ENCODE results near the gene RHBDL2.
"Not testable (repeated sequence)": the region's sequence is repeated elsewhere in the genome, so short reads cannot be mapped to it uniquely, and the experiment has no call there.

The RHBDL2 gene

DNA sequence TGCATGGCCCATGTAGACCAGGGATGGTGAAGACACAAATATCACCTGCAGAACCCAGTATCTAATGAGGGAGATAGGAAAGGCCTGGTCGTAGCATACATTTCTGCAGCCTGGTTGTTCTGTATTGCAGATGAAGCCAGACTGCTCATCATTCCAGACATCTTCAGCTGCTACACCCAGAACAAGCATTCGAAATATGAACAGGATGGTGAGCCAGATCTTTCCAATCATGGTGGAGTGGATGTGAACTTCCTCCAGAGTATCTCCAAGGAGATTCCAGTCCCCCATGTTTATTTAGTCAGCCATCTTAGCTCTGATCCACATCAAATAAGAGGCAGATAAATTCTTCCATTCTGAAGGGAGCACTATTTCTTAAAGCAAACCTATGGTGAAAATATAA is 65.8 kb downstream of the RHBDL2 start:
- no peak for DNase-seq (ENCODE audit: low spot score)

DNA sequence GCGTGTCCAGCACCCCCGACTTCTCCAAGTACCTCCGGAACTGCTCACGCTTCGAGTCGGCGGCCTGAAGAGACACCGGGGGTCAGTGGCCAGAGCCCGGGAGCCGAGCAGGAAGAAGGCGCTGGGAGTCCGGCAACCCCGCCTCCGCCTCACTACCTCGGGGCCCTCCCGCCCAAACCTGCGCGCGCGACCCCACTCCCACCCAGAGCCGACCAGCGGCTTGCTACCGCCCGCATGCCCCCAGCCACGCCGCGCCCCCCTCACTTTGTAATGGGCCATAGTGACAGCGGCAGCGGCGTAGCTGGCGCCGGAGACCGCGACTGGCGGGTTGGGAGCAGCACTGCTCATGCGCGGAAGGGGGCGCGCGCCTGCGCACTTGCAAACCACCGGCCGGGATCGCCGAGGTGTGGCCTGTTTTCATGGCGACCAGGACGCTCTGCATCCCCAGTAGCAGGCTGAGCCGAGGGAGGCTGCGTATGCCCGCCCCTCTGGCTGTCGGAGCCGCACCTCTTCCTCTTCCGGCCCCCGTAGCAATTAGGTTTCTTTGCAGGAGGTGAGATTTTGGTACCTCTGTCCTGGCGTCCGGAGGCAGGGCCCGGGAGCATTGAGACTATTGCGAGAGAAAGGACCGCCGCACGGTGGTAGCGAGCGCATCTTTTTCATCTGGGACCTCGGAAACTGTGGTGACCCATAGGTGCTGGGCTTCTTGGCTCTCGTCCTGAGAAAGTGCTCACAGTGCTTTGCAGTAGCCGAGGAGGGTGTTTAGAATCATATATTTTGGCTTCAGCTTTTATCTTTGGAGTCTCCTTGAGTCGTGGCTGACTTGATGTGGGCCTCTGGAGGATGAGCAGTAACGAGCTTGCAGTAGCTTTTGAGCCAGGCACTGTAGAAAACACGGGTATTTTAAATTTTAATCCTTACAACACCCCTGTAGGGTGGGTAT is 68.3 kb downstream of the RHBDL2 start, which contains the start of gene MYCBP:
MYCBP (minus strand) TSS at position 322 of the 943 bp plus-strand sequence; CDS start at position 279, 43 bp downstream.
- DNase-seq (ENCODE audit: low spot score), result peak; percentile 99

GRCh38 chr1:38872401-38873026 is 69.1 kb downstream of the RHBDL2 start:
- peak; percentile 32 for DNase-seq (ENCODE audit: low spot score)

DNA sequence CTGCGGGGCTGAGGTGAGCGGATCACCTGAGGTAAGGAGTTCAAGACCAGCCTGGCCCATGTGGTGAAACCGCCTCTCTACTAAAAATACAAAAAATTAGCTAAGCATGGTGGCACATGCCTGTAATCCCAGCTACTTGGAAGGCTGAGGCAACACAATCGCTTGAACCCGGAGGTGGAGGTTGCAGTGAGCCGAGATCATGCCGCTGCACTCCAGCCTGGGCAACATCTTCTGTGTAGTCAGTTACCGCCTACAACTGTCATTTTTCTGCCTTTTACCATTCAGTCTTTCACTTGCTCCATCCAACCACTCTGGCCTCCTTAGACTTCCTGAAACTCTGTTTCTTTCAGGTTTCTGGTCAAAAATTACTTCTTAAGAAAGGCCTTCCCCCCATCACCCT is 70.6 kb downstream of the RHBDL2 start:
- no peak for DNase-seq (ENCODE audit: low spot score)

DNA sequence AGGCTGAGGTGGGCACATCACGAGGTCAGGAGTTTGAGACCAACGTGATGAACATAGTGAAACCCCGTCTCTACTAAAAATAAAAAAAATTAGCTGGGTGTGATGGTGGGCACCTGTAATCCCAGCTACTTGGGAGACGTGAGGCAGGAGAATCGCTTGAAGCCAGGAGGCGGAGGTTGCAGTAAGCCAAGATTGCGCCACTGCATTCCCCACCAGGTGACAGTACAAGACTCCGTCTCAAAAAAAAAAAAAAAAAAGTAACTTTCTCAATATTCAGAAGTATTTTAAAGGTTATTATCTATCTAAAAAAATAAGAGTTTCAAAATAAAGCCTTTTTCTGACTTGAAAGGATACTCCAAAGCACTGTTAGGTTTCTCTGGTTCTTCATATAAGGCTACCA is 74.4 kb downstream of the RHBDL2 start:
- no peak for DNase-seq (ENCODE audit: low spot score)

- no peak for DNase-seq (ENCODE audit: low spot score)
Observed at GRCh38 chr1:38865112-38865715, 76.4 kb downstream of the RHBDL2 start.

DNA sequence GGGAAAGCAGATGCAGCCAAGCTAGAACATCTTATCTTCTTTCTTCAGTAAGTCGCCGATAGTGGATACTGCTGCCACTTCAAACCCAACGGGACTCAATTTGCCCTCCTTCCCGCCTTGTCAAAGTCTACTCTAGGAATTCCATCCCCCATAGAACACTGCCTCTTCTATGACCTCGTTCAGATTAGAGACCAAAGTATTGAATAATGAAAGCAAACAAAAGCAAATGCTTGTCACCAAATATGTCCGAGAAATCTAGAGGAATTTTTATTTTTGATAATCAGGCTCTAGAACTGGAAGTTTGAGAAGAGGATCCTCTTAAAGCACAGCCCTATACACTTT is 81.2 kb downstream of the RHBDL2 start:
- no peak for DNase-seq (ENCODE audit: low spot score)

- DNase-seq (ENCODE audit: low spot score), result peak; percentile 100
Observed at GRCh38 chr1:38859561-38860453, 81.8 kb downstream of the RHBDL2 start, which contains the start of gene RRAGC. RRAGC (minus strand) TSS chr1:38859772; CDS start chr1:38859646, 126 bp downstream.

DNA sequence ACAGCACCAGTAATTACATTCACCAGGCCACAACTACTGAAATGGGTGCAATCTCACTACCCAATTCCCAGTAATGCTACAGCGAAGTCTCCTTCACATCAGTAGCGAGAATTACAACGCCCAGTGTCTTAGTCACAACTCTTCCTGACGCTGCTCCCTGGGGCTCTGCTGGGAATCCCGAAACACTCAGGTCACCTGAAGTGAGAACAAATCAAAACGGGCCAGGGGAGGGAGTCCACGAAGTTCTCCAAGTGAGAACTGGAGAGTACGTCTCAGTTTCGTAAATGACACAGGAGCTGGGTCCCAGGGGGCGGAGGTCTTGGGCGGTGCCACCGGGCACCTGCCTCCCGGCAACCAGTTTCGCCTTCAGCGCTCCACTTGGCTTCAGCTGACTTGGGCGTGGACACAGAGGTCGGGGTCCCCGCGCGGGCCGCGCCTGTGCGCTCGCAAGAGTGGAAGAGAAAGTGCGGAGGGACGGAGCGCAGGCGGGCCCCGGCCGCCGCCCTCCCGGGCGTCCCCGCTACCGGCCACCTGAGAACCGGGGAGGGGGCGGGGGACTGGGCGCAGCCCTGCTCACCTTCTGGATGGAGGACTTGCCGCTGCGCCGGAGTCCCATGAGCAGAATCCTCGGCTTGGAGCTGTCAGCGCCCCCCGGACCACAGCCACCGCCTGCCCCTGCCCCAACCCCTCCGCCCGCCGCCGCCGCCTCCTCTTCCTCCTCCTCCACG is 82.6 kb downstream of the RHBDL2 start:
- DNase-seq (ENCODE audit: low spot score), result peak; percentile 68

GRCh38 chr1:38852780-38853179 is 88.8 kb downstream of the RHBDL2 start:
- DNase-seq (ENCODE audit: low spot score), result no peak

DNA sequence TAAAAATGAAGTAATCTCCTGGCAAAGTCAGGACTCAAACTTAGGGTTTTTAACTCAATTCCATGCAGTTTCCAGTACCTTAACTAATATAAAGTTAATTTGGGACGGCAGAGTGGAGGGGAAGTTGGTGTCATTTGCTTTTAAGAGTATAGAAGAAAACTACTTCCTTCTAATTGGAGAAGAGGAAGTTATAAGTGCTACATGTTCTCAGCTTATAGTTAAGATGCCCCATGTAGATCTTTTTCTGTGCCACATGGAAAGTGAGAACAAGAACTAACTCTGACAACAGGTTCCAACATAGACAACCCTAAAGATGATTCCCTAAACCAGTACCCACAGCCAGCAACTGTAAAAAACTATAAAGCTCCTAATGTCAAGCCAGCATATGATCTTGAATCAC is 93.6 kb downstream of the RHBDL2 start:
- DNase-seq (ENCODE audit: low spot score), result peak; percentile 16

GRCh38 chr1:38846210-38846609 is 95.4 kb downstream of the RHBDL2 start:
- DNase-seq (ENCODE audit: low spot score), result no peak

GRCh38 chr1:38845088-38845487 is 96.5 kb downstream of the RHBDL2 start:
- DNase-seq (ENCODE audit: low spot score), result not testable (repeated sequence)

DNA sequence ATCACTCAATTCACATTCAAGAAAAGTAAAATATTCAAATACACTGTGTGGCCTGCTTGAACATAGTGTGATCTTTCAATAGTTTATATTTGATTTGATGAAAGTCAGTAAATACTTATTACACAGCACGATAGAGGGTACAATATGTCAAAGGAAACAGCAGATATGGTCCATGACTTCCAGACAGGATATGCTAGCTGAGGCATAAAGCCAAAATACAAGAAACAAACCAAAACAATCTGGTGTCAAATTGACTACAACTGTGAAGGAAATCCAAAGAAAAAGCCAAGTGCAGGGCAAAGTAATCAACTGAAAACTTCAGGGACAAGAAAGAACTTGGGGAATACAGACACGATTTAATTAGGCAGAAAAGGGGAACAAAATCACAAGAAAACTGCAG is 101.3 kb downstream of the RHBDL2 start:
- DNase-seq (ENCODE audit: low spot score), result no peak

GRCh38 chr1:38839363-38839762 is 102.3 kb downstream of the RHBDL2 start:
- no peak for DNase-seq (ENCODE audit: low spot score)

- DNase-seq (ENCODE audit: low spot score), result not testable (repeated sequence)
Observed at GRCh38 chr1:38836316-38836715, 105.3 kb downstream of the RHBDL2 start.
